NCI-H187 treated with DMSO at 0.1 percent for 48 hours (cell line): Measurements from ENCODE around the gene EDEM2.
"Not testable (repeated sequence)": the region's sequence is repeated elsewhere in the genome, so short reads cannot be mapped to it uniquely, and the experiment has no call there.

Experiments
- DNase-seq: peaks from one replicate; lab custom pipeline; 2025; lab: John Stamatoyannopoulos, UW

Gene EDEM2, protein sequence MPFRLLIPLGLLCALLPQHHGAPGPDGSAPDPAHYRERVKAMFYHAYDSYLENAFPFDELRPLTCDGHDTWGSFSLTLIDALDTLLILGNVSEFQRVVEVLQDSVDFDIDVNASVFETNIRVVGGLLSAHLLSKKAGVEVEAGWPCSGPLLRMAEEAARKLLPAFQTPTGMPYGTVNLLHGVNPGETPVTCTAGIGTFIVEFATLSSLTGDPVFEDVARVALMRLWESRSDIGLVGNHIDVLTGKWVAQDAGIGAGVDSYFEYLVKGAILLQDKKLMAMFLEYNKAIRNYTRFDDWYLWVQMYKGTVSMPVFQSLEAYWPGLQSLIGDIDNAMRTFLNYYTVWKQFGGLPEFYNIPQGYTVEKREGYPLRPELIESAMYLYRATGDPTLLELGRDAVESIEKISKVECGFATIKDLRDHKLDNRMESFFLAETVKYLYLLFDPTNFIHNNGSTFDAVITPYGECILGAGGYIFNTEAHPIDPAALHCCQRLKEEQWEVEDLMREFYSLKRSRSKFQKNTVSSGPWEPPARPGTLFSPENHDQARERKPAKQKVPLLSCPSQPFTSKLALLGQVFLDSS

DNA sequence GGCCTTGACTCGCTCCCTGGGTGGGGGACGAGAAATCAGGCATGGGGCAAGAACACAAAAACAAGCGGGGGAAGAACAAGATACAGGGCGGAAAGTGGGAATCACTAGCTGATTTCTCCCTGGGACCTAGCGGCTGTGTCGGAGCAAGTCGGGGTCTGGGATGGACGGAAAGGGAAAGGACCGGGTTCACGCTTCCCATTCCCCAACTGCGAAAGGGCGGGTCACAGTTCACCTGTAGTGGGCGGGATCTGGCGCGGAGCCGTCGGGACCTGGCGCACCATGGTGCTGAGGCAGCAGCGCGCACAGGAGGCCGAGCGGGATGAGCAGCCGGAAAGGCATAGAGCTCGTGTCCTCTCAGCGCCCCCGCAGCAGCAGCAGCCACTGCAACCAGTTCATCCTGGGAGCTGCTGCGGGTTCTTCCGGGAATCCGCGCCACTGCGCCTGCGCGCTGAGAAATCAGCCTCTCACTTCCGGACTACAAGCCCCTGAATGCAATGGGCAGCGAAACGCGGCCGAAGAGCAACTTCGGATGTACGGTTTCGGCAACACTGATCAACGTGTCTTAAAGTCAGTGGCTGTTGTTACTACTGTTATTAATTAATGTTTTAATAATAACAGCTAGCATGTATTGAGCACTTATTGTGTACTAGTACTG is at the start of gene EDEM2:
TSS of gene EDEM2 (minus strand) at position 417 of the 655 bp plus-strand sequence. CDS start at position 339, 78 bp downstream.
- peak; percentile 67 for DNase-seq

DNA sequence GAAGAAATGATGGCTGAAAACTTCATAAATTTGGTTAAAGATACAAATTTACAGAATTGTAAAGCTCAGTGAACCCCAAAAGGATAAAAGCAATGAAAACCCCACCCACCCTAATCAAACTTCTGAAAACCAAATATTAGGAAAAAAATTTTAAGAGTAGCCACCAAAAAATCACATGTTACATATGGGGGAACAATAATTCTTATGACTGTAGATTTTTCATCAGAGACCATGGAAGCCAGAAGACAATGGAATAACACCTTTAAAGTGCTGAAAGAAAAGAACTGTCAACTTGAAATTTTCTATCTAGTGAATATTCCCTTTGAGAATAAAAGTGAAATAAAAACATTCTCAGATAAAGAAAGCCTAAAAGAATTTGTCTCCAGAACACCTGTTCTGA is 49.2 kb upstream of the EDEM2 start:
- no peak for DNase-seq

DNA sequence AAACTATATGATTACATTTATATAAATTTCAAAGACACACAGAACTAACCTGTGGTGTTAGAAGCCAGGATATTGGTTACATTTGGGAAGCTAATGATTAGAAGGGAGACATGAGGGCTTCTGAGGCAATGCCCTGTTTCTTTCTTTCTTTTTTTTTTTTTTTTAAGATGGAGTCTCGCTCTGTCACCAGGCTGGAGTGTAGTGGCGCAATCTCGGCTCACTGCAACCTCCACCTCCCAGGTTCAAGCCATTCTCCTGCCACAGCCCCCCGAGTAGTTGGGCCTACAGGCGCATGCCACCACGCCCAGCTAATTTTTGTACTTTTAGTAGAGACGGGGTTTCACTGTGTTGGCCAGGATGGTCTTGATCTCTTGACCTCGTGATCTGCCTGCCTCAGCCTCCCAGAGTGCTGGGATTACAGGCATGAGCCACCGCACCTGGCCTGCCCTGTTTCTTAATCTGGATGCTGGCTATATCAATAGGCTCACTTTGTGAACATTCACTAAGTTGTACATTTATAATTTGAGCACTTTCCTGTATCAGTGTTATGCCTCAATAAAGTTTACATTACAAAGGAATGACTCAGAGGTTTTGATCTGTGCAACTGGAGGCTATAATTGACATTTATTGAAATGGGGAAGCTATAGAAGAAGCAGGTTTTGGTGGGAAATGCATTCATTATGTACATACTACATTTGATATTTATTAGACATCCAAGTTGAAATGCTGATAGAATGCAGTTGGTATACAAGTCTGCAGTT is 46.1 kb upstream of the EDEM2 start:
- not testable (repeated sequence) for DNase-seq

DNA sequence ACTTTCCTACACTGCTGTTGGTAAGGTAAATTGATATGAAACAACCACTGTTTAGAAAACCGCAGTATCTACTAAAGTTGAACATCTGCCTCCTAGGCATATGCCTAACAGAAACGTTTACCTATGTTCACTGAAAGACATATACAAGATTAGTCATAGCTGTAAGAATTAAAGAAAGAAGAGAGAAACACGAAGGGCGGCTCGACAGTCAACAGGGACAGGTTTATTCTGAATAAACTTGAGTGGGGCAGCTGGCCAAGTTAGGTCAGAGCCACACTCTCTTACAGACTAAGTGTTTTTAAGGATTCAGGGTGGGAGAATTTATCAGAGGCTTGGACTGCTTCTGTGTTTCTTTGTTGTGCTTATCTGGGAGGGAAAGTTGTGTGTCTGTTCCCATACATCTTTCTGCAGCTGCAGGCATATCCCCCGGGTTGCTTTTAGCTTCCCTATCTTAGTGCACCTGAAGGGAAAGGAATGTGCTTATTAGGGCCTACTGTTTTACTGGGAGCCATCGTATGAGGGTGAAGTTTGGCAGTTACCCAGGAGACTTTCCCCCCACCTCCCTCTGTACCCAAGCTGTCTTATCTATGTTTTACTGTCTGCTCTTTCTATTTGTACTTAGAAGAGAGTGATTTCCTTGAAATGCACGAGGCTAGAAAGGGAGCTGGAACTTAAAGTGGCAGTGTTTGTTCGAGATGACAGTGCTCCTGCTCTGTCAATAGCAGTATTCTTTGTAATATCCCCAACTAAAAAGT is 45.2 kb upstream of the EDEM2 start:
- DNase-seq = no peak

DNA sequence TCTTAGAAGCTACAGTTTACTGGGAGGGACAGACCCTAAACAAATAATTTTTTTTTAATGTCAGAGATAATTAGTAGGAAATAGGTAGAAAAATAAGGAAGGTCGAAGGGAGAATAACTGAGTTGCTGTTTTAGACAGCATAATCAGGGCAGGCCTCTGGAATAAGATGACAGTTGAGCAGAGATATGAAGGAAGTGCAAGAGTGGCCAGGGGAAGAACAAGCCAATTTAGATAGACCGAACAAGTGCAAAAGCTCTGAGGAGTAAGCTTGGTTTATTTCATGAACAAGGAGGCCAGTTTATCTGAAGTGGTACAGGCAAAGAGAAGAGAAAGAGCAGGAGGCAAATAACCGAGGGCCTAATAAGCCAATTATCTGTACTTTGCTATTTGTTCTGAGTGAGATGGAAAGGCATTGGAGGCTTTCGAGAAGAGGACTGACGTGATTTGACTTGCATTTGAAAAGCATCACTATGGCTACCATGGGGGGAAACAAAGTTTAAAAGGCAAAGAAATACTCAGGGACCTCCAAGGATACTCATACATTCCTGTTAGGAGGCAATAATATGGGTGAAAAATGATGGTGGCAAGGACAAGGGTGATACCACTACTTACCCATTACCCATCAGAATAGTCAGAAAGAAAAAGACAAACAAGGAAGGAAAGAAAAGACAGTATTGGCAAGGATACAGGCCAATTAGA is 44.4 kb upstream of the EDEM2 start:
- DNase-seq = no peak

DNA sequence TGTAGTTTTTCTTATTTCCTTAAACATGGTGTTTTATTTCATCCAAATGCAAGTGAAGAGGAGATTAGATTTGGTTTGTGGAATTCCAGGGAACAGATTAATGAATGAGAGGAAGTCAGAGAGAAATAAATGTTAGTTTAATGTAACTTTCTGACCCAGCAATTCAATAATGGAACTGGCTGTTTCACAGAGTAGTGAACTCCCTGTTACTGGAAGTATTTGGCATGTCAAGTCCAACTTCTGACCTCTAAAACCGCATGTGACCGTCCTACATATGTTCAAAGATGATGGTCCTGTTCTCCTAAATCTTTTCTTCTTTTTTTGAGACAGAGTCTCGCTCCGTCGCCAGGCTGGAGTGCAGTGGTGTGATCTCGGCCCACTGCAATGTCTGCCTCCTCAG is 43.4 kb upstream of the EDEM2 start:
- DNase-seq = no peak

DNA sequence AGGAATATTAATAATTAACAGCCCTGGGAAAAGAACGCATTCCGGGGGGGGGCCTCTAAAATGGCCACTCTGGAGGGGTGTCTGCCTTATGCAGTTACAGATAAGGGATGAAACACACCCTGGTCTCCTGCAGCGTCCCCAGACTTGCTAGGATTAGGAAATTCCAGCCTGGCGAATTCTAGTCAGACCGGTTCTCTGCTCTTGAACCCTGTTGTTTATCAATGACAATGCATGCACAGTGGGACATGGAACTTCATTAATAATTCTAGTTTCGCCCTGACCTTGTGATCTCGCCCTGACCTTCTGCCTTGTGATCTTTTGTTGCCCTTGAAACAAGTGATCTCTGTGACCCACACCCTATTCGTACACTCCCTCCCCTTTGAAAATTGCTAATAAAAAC is 42.1 kb upstream of the EDEM2 start:
- not testable (repeated sequence) for DNase-seq

DNA sequence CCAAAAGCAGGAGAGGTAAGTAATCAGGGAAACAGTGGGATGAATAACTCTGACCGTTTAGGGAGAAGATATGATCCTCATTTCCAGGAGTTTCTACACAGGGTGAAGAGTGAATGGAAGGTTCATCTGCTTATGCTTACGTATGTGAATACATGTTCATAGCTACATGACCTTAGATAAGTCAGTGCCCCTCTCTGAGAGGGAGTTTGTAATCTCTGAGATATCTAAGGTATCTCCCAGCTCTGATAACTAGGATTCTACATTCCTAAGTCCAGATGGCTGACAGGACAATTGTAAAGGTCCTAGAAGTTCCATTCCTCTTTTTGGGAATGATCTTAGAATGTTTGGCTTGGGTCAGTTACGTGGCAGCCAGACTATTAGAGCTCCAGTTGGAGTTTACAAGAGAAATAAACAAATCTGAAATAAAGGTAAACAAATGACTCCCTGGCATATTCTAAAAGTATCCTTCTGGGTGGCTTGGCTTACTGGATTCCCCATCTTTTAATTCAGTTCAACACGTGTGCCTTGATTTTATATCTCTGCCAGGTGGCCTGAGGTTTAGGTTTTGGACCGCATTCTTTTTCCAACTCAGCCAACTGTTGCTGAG is 40.6 kb upstream of the EDEM2 start:
- no peak for DNase-seq

DNA sequence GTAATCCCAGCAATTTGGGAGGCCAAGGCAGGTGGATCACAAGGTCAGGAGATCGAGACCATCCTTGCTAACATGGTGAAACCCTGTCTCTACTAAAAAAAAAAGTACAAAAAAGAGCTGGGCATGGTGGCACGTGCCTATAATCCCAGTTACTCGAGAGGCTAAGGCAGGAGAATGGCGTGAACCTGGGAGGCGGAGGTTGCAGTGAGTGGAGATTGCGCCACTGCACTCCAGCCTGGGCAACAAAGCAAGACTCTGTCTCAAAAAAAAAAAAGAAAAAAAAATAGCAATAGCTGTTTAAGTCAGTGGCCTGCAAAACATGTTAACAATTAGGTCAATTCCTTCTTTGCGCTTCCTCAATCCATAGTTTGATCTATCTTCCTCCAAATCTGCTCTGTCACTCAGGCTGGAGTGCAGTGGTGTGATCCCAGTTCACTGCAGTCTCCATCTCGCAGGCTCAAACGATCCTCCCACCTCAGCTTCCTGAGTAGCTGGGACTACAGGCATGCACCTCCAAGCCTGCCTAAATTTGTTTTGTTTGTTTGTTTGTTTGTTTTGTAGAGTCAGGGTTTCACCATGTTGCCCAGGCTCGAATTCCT is 39.7 kb upstream of the EDEM2 start:
- not testable (repeated sequence) for DNase-seq

DNA sequence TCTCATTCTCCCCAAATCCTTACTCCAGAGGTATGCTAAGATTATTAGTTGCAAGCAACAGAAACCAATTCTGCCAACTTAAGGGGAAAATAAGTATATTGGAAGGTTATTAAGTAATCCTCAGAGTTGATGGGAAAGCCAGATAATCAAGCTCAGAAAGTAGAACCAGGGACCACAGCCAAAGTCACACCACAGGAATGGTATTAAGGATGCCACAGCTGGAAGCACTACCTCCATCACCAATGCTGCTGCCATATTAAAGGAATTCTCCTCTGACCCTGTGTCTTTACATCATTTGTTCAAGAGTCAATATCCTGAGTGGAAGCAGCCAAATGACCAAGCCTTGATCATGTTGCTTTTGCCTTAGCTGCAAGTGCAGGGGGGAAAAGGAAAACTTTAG is 34.6 kb upstream of the EDEM2 start:
- DNase-seq = no peak

DNA sequence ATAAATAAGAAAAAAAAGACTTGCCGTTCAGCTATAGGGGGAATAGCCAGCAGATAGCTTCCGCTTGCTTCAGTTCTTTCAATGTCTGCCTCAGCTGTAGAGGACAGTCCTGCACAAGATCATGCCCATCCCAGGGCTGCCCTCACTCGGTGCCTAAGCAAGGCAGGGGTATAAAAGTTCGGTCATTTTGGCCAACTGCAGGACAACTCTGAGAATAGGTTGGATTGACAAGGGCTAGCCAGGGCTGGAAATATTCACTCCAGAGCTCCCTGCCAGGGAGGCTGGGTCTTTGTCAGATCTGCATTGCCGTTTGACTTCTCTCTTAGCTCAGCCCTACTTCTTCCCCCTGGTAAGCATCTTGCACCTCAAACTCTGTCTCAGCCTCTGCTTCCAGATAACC is 33.1 kb upstream of the EDEM2 start:
- no peak for DNase-seq

DNA sequence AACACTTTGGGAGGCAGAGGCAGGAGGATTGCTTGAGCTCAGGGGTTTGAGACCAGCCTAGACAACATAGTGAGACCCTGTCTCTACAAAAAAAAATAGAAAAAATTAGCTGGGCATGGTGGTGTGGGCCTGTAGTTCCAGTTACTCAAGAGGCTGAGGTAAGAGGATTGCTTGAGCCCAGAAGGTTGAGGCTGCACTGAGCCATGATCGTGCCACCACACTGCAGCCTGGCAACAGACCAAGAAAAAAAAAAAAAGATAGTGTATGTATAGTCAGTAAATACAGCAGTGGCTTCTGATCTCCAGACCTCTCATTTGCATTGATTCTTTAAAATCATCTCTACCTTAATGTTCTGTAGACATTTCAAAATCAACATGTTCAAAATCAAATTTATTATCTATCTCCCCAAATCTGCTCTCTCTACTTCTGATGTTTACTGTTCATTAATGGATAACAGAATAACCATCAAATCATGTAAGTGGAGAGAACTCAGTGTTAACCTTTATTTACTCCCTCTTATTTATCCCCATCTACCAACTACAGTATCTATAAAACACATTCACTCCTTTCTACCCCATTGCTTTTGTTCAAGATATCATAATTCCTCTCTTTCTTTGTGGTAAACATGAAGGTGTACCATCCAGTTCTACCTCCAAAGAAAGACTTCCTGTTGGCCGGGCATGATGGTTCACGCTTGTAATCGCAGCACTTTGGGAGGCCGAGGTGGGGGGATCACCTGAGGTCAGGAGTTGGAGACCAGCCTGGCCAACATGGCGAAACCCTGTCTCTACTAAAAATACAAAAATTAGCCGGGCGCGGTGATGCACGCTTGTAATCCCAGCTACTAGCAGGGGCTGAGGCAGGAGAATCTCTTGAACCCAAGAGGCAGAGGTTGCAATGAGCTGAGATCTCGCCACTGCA is 32.4 kb upstream of the EDEM2 start:
- DNase-seq = no peak

DNA sequence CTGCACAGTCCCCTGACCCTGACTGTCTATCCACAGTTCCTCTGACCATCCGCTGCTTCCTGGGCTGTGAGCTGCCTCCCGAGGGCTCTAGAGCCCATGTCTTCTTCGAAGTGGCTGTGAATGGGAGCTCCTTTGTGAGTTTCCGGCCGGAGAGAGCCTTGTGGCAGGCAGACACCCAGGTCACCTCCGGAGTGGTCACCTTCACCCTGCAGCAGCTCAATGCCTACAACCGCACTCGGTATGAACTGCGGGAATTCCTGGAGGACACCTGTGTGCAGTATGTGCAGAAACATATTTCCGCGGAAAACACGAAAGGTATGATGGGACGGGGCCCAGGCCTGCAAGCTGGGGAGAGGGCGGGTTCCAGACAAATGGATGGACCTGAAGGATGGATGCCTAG is 29.0 kb upstream of the EDEM2 start:
- DNase-seq = no peak

DNA sequence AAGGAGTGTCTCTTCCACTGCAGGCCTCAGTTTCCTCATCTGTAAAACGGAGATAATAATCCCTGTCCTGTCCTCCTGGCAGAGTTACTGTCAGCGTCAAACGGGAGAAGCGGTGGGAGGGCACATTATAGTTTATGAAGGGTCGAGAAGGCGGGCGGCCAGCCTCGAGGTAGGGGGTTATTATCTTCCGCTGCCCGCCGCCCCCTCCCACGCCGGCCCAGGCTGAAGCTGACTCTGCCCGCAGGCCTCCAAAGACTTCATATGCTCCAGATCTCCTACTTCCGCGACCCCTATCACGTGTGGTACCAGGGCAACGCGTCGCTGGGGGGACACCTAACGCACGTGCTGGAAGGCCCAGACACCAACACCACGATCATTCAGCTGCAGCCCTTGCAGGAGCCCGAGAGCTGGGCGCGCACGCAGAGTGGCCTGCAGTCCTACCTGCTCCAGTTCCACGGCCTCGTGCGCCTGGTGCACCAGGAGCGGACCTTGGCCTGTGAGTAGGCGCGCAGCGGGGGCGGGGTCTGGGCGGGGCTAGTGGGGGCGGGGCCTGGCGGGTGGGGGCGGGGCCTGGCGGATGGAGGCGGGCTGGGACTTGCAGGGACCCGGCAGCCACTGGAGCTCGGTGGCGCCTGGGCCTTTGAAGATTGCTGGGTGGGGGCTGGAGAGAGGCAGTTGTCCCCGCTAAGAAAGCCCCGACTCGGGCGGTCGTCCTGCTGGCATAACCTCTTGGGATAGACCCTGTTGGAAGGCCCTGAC is 27.5 kb upstream of the EDEM2 start:
- DNase-seq = no peak

DNA sequence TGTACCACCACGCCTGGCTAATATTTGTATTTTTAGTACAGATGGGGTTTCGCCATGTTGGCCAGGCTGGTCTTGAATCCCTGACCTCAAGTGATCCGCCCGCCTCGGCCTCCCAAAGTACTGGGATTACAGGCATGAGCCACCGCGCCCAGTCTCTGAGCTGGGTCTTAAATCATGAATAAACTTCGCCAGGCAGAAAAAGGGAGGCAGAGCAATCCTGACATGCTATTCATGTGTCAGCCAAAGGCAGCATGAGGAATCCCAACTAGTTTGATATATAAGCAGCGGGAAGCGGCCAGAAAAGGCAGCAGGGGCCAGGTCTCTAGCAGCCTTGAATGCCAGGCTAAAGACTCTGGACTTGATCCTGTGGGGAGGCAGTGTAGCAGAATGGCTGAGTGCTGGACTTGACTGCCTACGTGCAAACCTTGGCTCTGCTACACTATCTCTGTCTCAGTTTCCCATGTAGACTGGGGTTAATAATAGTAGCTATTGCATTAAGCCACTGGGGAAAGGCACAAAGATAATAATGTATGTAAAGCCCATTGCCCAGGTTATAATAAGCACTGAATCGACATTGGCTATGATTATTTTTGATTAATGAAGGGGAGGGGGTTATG is 26.5 kb upstream of the EDEM2 start:
- no peak for DNase-seq

DNA sequence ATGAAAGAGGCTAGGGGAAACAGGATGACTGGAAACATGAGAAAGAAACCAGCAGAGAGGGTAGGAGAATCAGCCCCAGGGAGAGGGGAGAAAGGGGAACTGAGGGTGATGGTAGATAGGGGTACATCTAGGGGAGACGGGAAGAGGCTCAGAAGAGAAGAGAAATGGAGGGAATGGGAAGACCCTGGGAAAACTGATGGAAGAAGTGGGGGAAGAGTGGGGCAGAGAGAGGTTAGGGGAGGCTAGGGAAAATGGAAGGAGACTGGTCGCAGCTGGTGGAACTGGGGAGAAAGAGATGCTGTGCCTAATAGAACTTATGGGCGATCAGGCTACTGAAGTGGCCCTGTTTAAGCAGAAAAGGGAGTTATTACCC is 25.3 kb upstream of the EDEM2 start:
- DNase-seq = no peak

DNA sequence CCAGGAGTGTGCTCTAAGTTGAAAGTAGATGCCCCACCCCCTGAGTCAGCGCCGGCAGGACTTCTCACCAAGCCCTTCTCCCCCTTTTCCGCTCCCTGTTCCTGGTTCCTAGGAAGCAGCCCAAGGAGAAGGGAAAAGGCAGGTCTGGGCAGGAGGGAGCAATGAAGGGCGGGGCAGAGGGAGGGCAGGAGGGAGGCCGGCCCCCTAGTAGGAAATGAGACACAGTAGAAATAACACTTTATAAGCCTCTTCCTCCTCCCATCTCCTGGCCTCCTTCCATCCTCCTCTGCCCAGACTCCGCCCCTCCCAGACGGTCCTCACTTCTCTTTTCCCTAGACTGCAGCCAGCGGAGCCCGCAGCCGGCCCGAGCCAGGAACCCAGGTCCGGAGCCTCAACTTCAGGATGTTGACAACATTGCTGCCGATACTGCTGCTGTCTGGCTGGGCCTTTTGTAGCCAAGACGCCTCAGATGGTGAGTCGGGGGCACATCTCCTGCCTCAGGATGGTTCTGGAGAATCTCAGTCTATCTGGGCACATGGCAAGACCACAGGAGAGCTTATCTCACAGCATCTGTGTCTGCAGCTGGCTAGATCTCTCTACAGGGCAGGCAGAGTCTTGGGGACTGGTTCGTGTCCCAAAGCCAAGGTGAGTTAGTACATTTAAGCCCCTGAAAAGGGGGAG is 24.8 kb upstream of the EDEM2 start, which contains the start of gene PROCR:
TSS of gene PROCR (plus strand) at position 320 of the 681 bp plus-strand sequence. CDS start at position 403, 83 bp downstream.
- DNase-seq = peak; percentile 12
